Measurements from ENCODE around the gene SAG. TPM values are rescaled to one million over a fixed set of nuclear protein-coding genes. Genes with fewer than 3 reads are reported as not detected.

Gene SAG
- total RNA-seq = 0.82 TPM

- FAIRE-seq (no peak), DNase-seq (ENCODE audit: low spot score in 2 of 2) (no peak)
Measured at GRCh38 chr2:233307565-233307964, at the start of gene SAG. Gene SAG (plus strand): TSS chr2:233307816. CDS start chr2:233309190, 1,374 bp downstream.

- DNase-seq (ENCODE audit: low spot score in 2 of 2) (no peak), FAIRE-seq (no peak)
Measured at GRCh38 chr2:233258211-233258610, 49.4 kb upstream of the SAG start.

GRCh38 chr2:233259730-233260129 lies 47.9 kb upstream of the SAG start:
- DNase-seq (ENCODE audit: low spot score in 2 of 2) (no peak), FAIRE-seq (no peak)

DNA sequence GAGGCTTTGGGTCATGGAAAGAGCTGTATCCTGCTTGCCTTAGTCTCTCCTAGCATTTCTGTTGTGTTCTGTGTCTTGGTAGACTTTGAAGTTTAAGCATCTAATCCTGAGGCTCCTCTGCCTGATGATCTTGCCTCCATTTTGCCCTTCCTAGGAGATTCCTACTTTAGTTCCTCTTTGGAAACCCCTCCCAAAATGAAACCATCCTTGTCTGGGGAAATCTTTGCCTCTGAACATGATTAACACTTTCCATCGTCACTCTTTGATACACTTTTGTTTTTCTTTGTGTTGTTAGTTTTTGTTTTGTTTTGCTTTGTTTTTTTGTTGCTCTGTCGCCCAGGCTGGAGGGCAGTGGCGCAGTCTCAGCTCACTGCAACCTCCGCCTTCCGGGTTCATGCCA lies 47.0 kb upstream of the SAG start:
- DNase-seq (ENCODE audit: low spot score in 2 of 2) = no peak
- FAIRE-seq = no peak

DNA sequence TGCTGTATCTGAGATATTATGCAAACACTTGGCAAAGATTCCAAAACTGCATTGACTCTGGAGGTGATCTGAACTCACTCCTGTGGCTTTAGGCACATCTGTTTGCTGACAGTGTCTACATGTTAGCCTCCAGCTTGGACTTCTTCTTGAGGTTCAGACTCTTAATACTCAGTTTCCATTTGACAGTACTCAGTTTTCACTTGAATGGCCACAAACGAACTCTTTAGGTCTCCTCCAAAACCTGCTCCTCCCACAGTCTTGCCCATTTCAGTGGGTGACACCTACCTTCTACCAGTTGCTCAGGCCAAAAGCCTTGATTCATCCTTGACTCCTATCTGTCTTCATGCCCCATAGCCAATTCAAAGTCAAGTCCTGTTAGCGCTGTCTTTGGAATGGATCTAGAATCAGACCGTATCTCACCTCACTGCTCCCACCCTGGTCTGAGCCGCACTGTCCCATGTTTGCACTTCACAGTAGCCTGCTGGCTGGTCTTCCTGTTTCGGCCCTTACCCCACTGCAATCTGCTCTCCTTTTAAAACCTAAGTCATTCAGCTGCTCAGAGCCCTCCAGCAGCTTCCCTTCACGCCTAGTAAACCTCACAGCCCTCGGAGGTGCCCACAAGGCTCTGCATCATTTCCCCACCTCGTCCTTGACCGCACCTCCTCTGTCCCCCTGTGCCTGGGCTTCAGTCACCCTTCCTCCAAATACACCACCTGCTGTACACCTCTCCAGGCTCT lies 45.6 kb upstream of the SAG start:
- no peak for FAIRE-seq
- DNase-seq (ENCODE audit: low spot score in 2 of 2) = no peak

GRCh38 chr2:233262562-233262961 lies 45.1 kb upstream of the SAG start:
- FAIRE-seq = no peak
- no peak for DNase-seq (ENCODE audit: low spot score in 2 of 2)

GRCh38 chr2:233263045-233263570 lies 44.5 kb upstream of the SAG start:
- FAIRE-seq (no peak), DNase-seq (ENCODE audit: low spot score in 2 of 2) (no peak)

DNA sequence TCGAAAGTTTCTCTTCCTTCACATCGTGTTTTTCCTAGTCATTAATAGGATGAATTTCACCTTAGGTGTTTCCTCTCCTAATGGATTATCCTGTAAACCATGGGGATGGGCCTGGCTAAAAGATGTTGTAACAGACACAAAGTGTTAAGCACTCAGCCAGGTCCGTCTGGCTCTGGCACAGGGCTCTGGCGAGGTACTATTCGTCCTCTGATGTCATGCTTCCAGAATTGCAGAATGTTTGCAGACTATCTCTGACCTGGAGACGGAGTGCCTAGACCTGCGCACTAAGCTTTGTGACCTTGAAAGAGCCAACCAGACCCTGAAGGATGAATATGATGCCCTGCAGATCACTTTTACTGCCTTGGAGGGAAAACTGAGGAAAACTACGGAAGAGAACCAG lies 42.9 kb upstream of the SAG start:
- no peak for FAIRE-seq

GRCh38 chr2:233265899-233266431 lies 41.7 kb upstream of the SAG start:
- no peak for FAIRE-seq
- no peak for DNase-seq (ENCODE audit: low spot score in 2 of 2)

More for the DNA sequence above, 42.9 kb upstream of the SAG start:
- no peak for DNase-seq (ENCODE audit: low spot score in 2 of 2)

GRCh38 chr2:233266481-233266880 lies 41.1 kb upstream of the SAG start:
- DNase-seq (ENCODE audit: low spot score in 2 of 2) (no peak), FAIRE-seq (no peak)

GRCh38 chr2:233267516-233268245 lies 39.9 kb upstream of the SAG start:
- DNase-seq (ENCODE audit: low spot score in 2 of 2) (no peak), FAIRE-seq (no peak)

DNA sequence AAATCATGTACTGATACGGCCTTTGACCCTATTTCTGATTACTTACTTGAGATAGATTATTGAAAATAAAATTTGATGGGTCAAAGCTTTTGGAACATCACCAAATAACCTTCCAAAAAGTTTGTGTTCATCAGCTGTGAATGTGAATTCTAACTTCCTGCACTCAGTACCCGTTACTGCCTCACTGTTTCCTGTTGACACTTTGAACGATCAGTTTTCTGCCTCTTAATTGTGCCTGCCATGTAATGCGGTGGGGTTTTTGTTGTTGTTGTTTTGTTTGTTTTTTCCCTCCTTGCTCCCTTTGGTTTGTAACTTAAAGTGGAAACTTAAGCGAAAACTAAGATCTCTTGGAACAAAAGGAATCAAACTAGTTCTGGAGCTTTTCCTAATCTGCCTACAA lies 37.2 kb upstream of the SAG start:
- no peak for DNase-seq (ENCODE audit: low spot score in 2 of 2)
- FAIRE-seq = no peak

- FAIRE-seq (no peak), DNase-seq (ENCODE audit: low spot score in 2 of 2) (no peak)
Measured at GRCh38 chr2:233270951-233271350, 36.7 kb upstream of the SAG start.

DNA sequence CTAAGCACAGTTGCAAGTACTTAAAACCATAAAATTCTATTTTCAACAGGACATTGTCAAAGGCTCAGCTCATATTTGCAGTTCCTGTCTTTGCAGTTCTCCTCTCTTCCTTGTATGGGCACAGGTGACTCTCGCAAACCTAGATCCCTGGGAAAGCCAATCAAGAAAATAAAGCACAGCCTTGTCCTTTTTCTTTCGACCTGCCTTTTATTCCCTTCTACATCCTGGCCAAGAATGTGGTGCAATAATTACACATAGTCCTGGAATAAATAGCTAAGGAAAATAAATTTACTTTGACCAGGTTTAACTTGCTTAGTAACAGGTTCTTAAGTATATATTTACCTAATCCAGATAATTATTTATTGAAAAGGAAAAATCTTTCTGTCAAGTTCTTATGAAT lies 35.9 kb upstream of the SAG start:
- no peak for DNase-seq (ENCODE audit: low spot score in 2 of 2)

GRCh38 chr2:233273120-233273519 lies 34.5 kb upstream of the SAG start:
- FAIRE-seq (no peak), DNase-seq (ENCODE audit: low spot score in 2 of 2) (no peak)

More for the DNA sequence above, 35.9 kb upstream of the SAG start:
- no peak for FAIRE-seq

DNA sequence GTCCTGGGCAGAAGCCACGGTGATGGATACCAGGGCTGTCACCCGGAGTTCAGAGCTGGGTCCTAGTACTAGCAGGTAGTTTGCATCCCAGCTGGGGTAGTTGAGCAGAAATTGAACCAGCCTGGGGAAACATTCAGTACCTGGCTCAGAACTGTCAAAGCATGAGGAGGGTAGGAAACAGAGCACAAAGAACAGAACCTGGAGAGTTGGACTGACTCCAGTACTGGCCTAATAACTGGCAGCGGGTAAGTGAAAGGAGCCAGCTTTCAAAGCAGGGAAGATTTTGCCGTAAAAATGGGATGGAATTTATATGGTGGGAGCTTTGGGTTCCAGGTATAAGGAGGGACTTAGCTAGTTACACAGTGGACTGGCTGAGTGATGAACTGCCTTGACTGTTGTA lies 32.4 kb upstream of the SAG start:
- DNase-seq (ENCODE audit: low spot score in 2 of 2) (no peak), FAIRE-seq (no peak)

- no peak for DNase-seq (ENCODE audit: low spot score in 2 of 2)
- no peak for FAIRE-seq
Measured at GRCh38 chr2:233278921-233279320, 28.7 kb upstream of the SAG start.

- DNase-seq (ENCODE audit: low spot score in 2 of 2) (no peak), FAIRE-seq (no peak)
Measured at GRCh38 chr2:233280114-233280693, 27.4 kb upstream of the SAG start.

- DNase-seq (ENCODE audit: low spot score in 2 of 2) (no peak), FAIRE-seq (no peak)
Measured at GRCh38 chr2:233281553-233281952, 26.1 kb upstream of the SAG start.

- FAIRE-seq = no peak
- no peak for DNase-seq (ENCODE audit: low spot score in 2 of 2)
Measured at GRCh38 chr2:233281992-233282603, 25.5 kb upstream of the SAG start.

DNA sequence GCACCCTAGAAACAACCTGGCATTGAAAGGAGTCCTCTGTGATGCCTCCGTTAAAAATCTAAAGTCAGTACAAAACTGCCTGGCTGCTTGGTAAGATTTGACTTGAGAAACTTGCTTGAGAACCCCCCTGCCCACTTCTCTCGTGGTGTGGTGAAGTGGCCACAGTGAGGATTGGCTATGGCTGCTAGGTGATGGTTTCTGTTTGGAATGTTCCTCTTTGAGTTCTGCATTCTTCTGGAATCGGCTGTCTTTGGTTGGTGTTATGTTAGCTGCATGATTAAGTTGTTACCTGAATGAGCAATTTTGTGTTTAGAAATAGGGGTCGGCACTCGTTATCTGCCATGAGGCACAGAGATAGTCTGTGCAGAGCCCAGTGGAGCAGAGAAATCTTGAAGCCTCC lies 21.7 kb upstream of the SAG start:
- FAIRE-seq (no peak), DNase-seq (ENCODE audit: low spot score in 2 of 2) (no peak)

Data from frontal cortex (tissue), 4 donors.